COLO668 (cell line): ENCODE data around the gene AFF2.

Source experiments
- DNase-seq: peaks from one replicate; lab custom pipeline; 2025; ENCODE audit not compliant: unreplicated experiment; lab: John Stamatoyannopoulos, UW

Gene AFF2

GRCh38 chrX:148913971-148914370 lies 413.6 kb downstream of the AFF2 start:
- DNase-seq, result no peak

- no peak for DNase-seq
These were observed 414.4 kb downstream of the AFF2 start for GRCh38 chrX:148914783-148915182.

GRCh38 chrX:148915474-148915873 lies 415.1 kb downstream of the AFF2 start:
- no peak for DNase-seq

- DNase-seq, result no peak
These were observed 417.0 kb downstream of the AFF2 start for GRCh38 chrX:148917441-148917840.

GRCh38 chrX:148923631-148924030 lies 423.2 kb downstream of the AFF2 start:
- DNase-seq, result no peak

GRCh38 chrX:148926371-148926770 lies 426.0 kb downstream of the AFF2 start:
- DNase-seq, result no peak

- no peak for DNase-seq
These were observed 428.4 kb downstream of the AFF2 start for GRCh38 chrX:148928811-148929210.

GRCh38 chrX:148929686-148930085 lies 429.3 kb downstream of the AFF2 start:
- no peak for DNase-seq

- DNase-seq, result no peak
These were observed 429.9 kb downstream of the AFF2 start for GRCh38 chrX:148930206-148930729.

- no peak for DNase-seq
These were observed 433.5 kb downstream of the AFF2 start for GRCh38 chrX:148933881-148934280.

GRCh38 chrX:148938348-148938747 lies 437.9 kb downstream of the AFF2 start:
- no peak for DNase-seq

GRCh38 chrX:148940411-148940996 lies 440.1 kb downstream of the AFF2 start:
- DNase-seq, result no peak

GRCh38 chrX:148942754-148943153 lies 442.3 kb downstream of the AFF2 start:
- no peak for DNase-seq

GRCh38 chrX:148947399-148947975 lies 447.1 kb downstream of the AFF2 start:
- DNase-seq, result no peak

- DNase-seq, result no peak
These were observed 455.9 kb downstream of the AFF2 start for GRCh38 chrX:148956352-148956751.

- DNase-seq, result no peak
These were observed 458.5 kb downstream of the AFF2 start for GRCh38 chrX:148958901-148959300.

GRCh38 chrX:148960060-148960459 lies 459.6 kb downstream of the AFF2 start:
- DNase-seq, result no peak

- DNase-seq, result no peak
These were observed 461.6 kb downstream of the AFF2 start for GRCh38 chrX:148961985-148962384.

- no peak for DNase-seq
These were observed 476.4 kb downstream of the AFF2 start for GRCh38 chrX:148976571-148977400.

- DNase-seq, result no peak
These were observed 479.4 kb downstream of the AFF2 start for GRCh38 chrX:148979786-148980185.

- DNase-seq, result no peak
These were observed 483.8 kb downstream of the AFF2 start for GRCh38 chrX:148984238-148984637.

- no peak for DNase-seq
These were observed 491.1 kb downstream of the AFF2 start for GRCh38 chrX:148991502-148991901.
